Stimulated activated CD8-positive, alpha-beta memory T cell treated with anti-CD3 and anti-CD28 coated beads, Interleukin-4, amount 100 ng/mL, for 4 hours (primary cell): ENCODE data around the gene SCIN.
"Not testable (repeated sequence)": the region's sequence is repeated elsewhere in the genome, so short reads cannot be mapped to it uniquely, and the experiment has no call there.

Source experiments
- DNase-seq, 2 donors: peaks; one replicate each; pipeline ENCODE4 v3.0.0-alpha.2; 2020; ENCODE audit warnings: low read depth in 2 of 2, low spot score in 1 of 2

The SCIN gene

GRCh38 chr7:12570534-12571461 lies at the start of gene SCIN:
SCIN (plus strand) TSS chr7:12570720; CDS start chr7:12570787, 67 bp downstream.
- no peak for DNase-seq

- DNase-seq, result no peak
These were observed 45.6 kb upstream of the SCIN start for GRCh38 chr7:12524794-12525386.

- not testable (repeated sequence) for DNase-seq
These were observed 43.8 kb upstream of the SCIN start for GRCh38 chr7:12526693-12527092.

- DNase-seq, result not testable (repeated sequence)
These were observed 42.9 kb upstream of the SCIN start for GRCh38 chr7:12527670-12528069.

GRCh38 chr7:12529971-12530710 lies 40.4 kb upstream of the SCIN start:
- DNase-seq, result no peak

- no peak for DNase-seq
These were observed 38.7 kb upstream of the SCIN start for GRCh38 chr7:12531784-12532183.

GRCh38 chr7:12534046-12534445 lies 36.5 kb upstream of the SCIN start:
- DNase-seq, result no peak

GRCh38 chr7:12539681-12540080 lies 30.8 kb upstream of the SCIN start:
- DNase-seq, result no peak

GRCh38 chr7:12540850-12541249 lies 29.7 kb upstream of the SCIN start:
- no peak for DNase-seq

GRCh38 chr7:12543586-12543985 lies 26.9 kb upstream of the SCIN start:
- no peak for DNase-seq

- DNase-seq, result no peak
These were observed 21.4 kb upstream of the SCIN start for GRCh38 chr7:12549106-12549505.

- no peak for DNase-seq
These were observed 19.6 kb upstream of the SCIN start for GRCh38 chr7:12550956-12551355.

- no peak for DNase-seq
These were observed 17.6 kb upstream of the SCIN start for GRCh38 chr7:12552876-12553275.

- DNase-seq, result no peak
These were observed 17.1 kb upstream of the SCIN start for GRCh38 chr7:12553416-12553815.

GRCh38 chr7:12554351-12554750 lies 16.2 kb upstream of the SCIN start:
- DNase-seq, result no peak

GRCh38 chr7:12554872-12555271 lies 15.6 kb upstream of the SCIN start:
- no peak for DNase-seq

GRCh38 chr7:12555695-12556094 lies 14.8 kb upstream of the SCIN start:
- not testable (repeated sequence) for DNase-seq

GRCh38 chr7:12556139-12556792 lies 14.3 kb upstream of the SCIN start:
- not testable (repeated sequence) for DNase-seq

- no peak for DNase-seq
These were observed 13.2 kb upstream of the SCIN start for GRCh38 chr7:12557282-12557681.

- no peak for DNase-seq
These were observed 5.3 kb upstream of the SCIN start for GRCh38 chr7:12564996-12565764.

GRCh38 chr7:12565873-12566272 lies 4.6 kb upstream of the SCIN start:
- DNase-seq, result no peak
